Measurements from ENCODE around the gene FOS.
"Not testable (repeated sequence)": the region's sequence is repeated elsewhere in the genome, so short reads cannot be mapped to it uniquely, and the experiment has no call there.

The FOS gene

GRCh38 chr14:75277815-75278421 lies 710 bp upstream of the FOS start:
- peak in 1 of 2 experiments; percentile 76 for DNase-seq

- DNase-seq: peak; percentile 18 to 34
These were observed 630 bp downstream of the FOS start for GRCh38 chr14:75279153-75279762.

DNA sequence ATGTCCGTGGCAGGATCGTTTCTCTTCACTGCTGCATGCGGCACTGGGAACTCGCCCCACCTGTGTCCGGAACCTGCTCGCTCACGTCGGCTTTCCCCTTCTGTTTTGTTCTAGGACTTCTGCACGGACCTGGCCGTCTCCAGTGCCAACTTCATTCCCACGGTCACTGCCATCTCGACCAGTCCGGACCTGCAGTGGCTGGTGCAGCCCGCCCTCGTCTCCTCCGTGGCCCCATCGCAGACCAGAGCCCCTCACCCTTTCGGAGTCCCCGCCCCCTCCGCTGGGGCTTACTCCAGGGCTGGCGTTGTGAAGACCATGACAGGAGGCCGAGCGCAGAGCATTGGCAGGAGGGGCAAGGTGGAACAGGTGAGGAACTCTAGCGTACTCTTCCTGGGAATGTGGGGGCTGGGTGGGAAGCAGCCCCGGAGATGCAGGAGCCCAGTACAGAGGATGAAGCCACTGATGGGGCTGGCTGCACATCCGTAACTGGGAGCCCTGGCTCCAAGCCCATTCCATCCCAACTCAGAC lies 1.2 kb downstream of the FOS start:
- no peak for DNase-seq

DNA sequence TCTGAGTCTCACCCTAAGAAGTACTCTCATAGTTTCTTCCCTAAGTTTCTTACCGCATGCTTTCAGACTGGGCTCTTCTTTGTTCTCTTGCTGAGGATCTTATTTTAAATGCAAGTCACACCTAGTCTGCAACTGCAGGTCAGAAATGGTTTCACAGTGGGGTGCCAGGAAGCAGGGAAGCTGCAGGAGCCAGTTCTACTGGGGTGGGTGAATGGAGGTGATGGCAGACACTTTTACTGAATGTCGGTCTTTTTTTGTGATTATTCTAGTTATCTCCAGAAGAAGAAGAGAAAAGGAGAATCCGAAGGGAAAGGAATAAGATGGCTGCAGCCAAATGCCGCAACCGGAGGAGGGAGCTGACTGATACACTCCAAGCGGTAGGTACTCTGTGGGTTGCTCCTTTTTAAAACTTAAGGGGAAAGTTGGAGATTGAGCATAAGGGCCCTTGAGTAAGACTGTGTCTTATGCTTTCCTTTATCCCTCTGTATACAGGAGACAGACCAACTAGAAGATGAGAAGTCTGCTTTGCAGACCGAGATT lies 1.7 kb downstream of the FOS start:
- DNase-seq: no peak

- no peak for DNase-seq
These were observed 2.4 kb downstream of the FOS start for GRCh38 chr14:75280831-75281653.

GRCh38 chr14:75281654-75282019 lies 3.0 kb downstream of the FOS start:
- no peak for DNase-seq

- DNase-seq: no peak
These were observed 3.5 kb downstream of the FOS start for GRCh38 chr14:75282170-75282554.

- not testable (repeated sequence) for DNase-seq
These were observed 4.0 kb downstream of the FOS start for GRCh38 chr14:75282555-75283161.

GRCh38 chr14:75283162-75283832 lies 4.7 kb downstream of the FOS start:
- DNase-seq: peak; percentile 25 to 49

DNA sequence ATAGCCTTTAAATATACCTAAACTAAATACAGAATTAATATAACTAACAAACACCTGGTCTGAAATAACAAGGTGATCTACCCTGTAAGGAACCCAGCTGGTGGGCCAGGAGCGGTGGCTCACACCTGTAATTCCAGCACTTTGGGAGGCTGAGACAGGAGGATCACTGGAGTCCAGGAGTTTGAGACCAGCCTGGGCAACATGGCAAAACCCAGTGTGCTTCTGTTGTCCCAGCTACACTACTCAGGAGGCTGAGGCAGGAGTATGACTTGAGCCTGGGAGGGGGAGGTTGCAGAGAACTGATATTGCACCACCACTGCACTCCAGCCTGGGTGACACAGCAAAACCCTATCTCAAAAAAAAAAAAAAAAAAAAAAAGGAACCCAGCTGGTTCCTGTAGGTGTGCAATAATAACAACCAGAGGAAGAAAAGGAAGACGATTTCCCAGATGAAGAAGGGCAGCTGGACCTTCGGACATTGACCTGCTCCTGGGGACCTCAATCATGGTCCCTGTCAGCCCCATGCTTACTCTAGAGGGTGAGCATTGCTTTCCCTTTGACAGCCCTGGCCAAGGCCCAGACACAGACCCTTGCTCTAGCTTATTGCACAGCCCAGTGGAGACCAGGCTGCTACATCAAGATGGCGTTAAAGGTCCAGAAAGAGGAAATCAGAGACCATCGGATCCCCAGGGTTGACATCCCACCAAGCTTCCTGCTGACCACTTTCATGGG lies 5.4 kb downstream of the FOS start:
- peak; percentile 48 to 55 for DNase-seq

DNA sequence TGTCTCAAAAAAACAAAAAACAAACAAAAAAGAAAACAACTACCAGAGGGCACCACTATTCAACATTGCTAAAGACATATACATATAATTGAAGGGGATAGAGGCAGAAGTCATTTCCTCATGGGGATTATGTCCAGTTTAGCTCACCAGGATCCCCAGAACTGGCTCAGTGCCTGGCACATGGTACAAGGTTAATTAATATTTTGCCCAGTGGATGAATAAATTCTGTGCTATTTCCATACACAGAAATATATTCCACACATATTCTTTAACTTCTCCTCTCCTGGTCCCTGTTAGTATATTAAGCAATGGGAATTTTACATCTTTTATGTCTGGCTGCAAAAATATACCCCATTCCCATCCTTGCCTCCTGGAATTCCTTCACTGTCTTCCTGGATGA lies 6.7 kb downstream of the FOS start:
- DNase-seq: no peak

- DNase-seq: peak in 1 of 2 experiments; percentile 22
These were observed 7.7 kb downstream of the FOS start for GRCh38 chr14:75286313-75286712.

DNA sequence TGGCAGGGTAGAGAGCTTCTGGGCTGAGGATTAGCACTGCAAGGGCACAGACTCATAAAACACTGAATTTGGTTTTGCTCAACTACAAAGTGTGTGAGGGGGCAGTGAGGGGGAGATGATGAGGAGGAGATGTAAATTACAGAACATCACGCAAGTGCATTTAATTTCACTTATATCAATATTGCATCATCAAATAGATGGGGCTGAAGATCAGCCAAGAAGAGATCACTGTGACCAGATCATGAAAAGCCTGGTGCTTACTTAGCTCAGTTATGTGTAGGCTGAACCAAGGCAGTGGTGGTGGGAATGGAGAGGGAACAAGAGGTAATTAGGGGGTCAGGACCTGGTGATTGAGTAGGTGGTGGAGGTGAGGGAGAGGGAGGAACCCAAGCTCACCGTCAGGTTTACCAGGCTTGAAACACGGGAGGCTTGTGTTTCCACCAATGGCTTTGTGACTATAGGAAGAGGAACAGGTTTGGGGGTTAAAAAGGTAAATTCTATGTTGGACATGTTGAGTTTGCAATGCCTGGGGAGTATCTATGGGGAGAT lies 11.3 kb downstream of the FOS start:
- no peak for DNase-seq

- DNase-seq: no peak
These were observed 12.2 kb downstream of the FOS start for GRCh38 chr14:75290851-75291250.

GRCh38 chr14:75291331-75291730 lies 12.7 kb downstream of the FOS start:
- DNase-seq: no peak

- no peak for DNase-seq
These were observed 13.5 kb downstream of the FOS start for GRCh38 chr14:75292101-75292563.

DNA sequence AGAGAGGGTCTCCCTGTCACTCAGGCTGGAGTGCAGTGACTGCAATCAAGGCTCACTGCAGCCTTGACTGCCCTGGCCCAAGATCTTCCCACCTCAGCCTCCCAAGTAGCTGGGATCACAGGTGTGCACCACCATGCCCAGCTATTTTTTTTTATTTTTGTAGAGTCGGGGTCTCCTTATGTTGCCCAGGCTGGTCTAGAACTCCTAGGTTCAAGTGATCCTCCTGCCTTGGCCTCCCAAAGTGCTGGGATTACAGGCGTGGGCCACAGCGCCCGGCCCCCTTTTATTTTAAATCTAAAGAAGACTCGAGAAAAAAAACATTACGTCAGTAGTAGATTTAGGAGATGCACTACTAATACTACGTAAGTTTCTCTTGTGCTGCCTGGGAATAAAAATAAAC lies 14.3 kb downstream of the FOS start:
- DNase-seq: no peak

GRCh38 chr14:75293920-75294648 lies 15.5 kb downstream of the FOS start:
- peak; percentile 84 to 86 for DNase-seq

- DNase-seq: no peak
These were observed 16.0 kb downstream of the FOS start for GRCh38 chr14:75294649-75295033.

- DNase-seq: peak; percentile 35 to 53
These were observed 16.4 kb downstream of the FOS start for GRCh38 chr14:75295061-75295461.

Measured in Kasumi-1 (cell line).